GM06990 (cell line): ENCODE results near the gene VSTM2L.

ENCODE experiments used
- DNase-seq: peaks from one replicate; pipeline ENCODE4 v3.0.0-alpha.2; 2011; ENCODE audit not compliant: insufficient read length; ENCODE audit errors: extremely low read depth
- H3K27me3 ChIP-seq: replicated peaks from 2 replicates; pipeline ENCODE4 v1.6.0; 2011; ENCODE audit warnings: low read length; ENCODE audit not compliant: control insufficient read depth, insufficient read depth
- H3K36me3 ChIP-seq: 2 replicates; pipeline ENCODE4 v1.5.1; 2011; ENCODE audit warnings: low read length; ENCODE audit not compliant: control insufficient read depth, insufficient read depth
- H3K4me3 ChIP-seq: replicated peaks from 2 replicates; pipeline ENCODE4 v1.5.1; 2011; ENCODE audit warnings: low read depth, mild to moderate bottlenecking, control low read depth, low read length
- CTCF ChIP-seq: IDR thresholded peaks from 2 replicates; pipeline ENCODE4 v1.5.1; 2011; ENCODE audit warnings: low read length, control low read depth, mild to moderate bottlenecking, inconsistent platforms; ENCODE audit not compliant: insufficient read depth, poor library complexity, severe bottlenecking

Gene VSTM2L

GRCh38 chr20:37977786-37978185 is 74.9 kb downstream of the VSTM2L start:
- no peaks in the 10 kb centered on the region for H3K27me3 ChIP-seq
- no peaks in the 10 kb centered on the region; the same call in 1 of the 2 replicates for H3K36me3 ChIP-seq
- H3K4me3 ChIP-seq: no peak overlapping the region
- no peak for TF ChIP-seq CTCF
- DNase-seq: no peak

- no peak for TF ChIP-seq CTCF
These were observed 76.4 kb downstream of the VSTM2L start for GRCh38 chr20:37979021-37979985.

DNA sequence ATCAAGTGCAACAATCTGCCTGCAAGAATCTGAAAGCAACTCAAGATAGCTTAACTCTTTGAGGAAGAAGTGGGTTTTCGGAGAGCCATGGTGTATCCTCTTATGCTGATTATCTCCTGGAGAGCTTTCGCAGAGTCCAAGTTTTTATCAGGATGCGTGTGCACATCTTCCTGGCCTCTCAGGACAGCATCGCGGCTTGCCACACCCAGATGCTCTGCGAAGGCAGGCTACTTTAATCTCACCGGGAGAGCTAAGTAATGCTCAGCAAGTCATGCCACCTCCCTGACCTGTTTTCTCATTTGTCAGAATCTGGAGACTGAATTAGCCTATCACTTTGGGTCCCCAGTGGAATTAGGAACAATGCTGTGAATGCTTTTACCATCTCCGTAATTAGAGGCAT is 77.5 kb downstream of the VSTM2L start:
- TF ChIP-seq CTCF: no peak
- Histone ChIP-seq H3K36me3 (peaks cover 3% of the 10 kb centered on the region; the same call in 1 of the 2 replicates), H3K4me3 (no peak overlapping the region), H3K27me3 (no peaks in the 10 kb centered on the region)
- DNase-seq: no peak

More at GRCh38 chr20:37979021-37979985, 76.4 kb downstream of the VSTM2L start:
- DNase-seq: no peak
- Histone ChIP-seq H3K36me3 (no peaks in the 10 kb centered on the region; the same call in 1 of the 2 replicates), H3K4me3 (no peak overlapping the region), H3K27me3 (no peaks in the 10 kb centered on the region)

DNA sequence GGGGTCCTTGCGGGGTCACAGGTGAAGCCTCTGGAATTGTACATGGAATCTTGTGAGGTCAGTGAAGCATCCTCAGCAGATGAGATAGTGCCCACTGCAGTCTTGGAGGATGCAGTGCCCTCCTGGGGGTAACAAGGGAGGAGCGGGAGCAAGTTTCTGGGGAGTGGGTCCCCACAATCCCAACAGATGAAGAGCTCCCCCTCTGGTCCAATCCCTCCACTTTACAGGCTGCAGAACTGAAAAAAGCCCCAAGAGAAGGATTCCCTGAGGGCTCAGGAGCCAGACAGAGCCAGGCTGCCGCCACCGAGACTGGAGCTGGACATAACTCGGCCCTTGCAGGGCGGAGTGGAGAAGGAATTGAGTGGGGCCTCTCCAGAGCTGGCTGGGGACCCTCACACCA is 77.9 kb downstream of the VSTM2L start:
- TF ChIP-seq CTCF: no peak
- DNase-seq: no peak
- Histone ChIP-seq H3K4me3 (no peak overlapping the region), H3K36me3 (peaks cover 3% of the 10 kb centered on the region; the same call in 1 of the 2 replicates), H3K27me3 (no peaks in the 10 kb centered on the region)

GRCh38 chr20:37981568-37981967 is 78.6 kb downstream of the VSTM2L start:
- TF ChIP-seq CTCF: no peak
- H3K4me3 ChIP-seq: no peak overlapping the region
- H3K27me3 ChIP-seq: no peaks in the 10 kb centered on the region
- no peak for DNase-seq
- H3K36me3 ChIP-seq: peaks cover 5% of the 10 kb centered on the region; the same call in 1 of the 2 replicates

DNA sequence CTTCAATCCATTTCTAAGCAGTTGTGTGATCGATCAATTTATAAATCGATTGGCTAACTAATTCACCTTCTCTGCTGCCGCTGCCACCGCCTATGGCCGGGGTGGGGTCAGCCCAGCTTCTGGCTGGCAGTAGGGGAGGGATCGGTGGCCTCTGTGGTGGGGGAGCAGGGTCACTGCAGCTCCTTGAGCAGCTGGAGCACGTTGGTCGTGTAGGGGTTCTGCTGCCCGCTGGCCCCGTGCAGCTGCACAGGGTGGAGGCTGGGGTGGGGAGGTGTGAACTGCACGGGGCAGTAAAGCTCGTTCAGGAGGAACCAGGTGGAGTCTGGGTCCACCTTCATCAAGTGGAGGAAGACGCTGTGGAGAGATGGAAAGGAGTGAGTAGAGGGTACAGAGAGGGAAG is 80.4 kb downstream of the VSTM2L start:
- H3K4me3 ChIP-seq: no peak overlapping the region
- H3K27me3 ChIP-seq: no peaks in the 10 kb centered on the region
- DNase-seq: no peak
- no peak for TF ChIP-seq CTCF
- peaks cover 8% of the 10 kb centered on the region for H3K36me3 ChIP-seq
